ENCODE results near the gene SLK.

- TF ChIP-seq CTCF (IDR thresholded peaks at IDR 0.05) = no peak
- TF ChIP-seq POLR2A (IDR thresholded peaks at IDR 0.05) = no peak
Observed at GRCh38 chr10:103986360-103986759, 19.4 kb downstream of the SLK start.
